Upper lobe of left lung (tissue), 4 donors: Measurements from ENCODE around the gene NCBP2L.

ENCODE experiments used
- POLR2A ChIP-seq, 4 donors: fragments of 450-650 bp; IDR thresholded peaks; one replicate each; pipeline ENCODE4 v1.5.1; 2016 to 2017; ENCODE audit warnings: antibody characterized with exemption in 4 of 4, mild to moderate bottlenecking in 2 of 4
- TF ChIP-seq, protein P1 (sequence below), 6 experiments: fragments of 450-650 bp in 4 of 6; fragments of 200-600 bp in 2 of 6; sonication (generic) in 2 of 6; IDR thresholded peaks; one replicate each; pipeline ENCODE4 v1.5.1; 2016 to 2019; ENCODE audit warnings: antibody characterized with exemption in 6 of 6

DNA sequence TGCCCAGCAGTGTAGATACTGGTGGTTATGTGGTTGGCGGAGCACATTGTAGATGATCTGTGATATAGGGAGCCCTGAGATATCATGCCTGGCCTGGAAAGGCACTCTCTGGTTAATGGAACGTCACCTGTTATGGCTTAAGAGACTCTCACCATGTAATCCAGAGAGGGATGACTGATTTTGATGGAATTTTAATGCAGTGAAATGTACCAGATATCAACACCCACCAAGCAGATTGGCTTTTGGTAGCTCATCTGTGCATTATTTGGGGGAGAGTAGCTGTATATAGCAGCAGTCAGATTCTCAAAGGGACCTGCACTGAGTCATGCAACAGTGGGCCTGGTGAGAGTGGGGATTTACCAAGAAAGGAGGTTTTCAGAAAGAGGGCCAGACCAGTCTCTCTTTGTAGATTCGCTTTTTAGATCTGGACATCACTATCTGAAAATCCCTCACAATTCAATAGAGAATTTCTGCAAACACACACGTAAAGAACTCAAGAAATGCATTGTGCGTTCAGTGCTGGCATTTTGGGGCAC, 19.2 kb upstream of the NCBP2L start:
- TF ChIP-seq, protein P1, sequence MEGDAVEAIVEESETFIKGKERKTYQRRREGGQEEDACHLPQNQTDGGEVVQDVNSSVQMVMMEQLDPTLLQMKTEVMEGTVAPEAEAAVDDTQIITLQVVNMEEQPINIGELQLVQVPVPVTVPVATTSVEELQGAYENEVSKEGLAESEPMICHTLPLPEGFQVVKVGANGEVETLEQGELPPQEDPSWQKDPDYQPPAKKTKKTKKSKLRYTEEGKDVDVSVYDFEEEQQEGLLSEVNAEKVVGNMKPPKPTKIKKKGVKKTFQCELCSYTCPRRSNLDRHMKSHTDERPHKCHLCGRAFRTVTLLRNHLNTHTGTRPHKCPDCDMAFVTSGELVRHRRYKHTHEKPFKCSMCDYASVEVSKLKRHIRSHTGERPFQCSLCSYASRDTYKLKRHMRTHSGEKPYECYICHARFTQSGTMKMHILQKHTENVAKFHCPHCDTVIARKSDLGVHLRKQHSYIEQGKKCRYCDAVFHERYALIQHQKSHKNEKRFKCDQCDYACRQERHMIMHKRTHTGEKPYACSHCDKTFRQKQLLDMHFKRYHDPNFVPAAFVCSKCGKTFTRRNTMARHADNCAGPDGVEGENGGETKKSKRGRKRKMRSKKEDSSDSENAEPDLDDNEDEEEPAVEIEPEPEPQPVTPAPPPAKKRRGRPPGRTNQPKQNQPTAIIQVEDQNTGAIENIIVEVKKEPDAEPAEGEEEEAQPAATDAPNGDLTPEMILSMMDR (IDR thresholded peaks at IDR 0.05), result no peak
- no peak for TF ChIP-seq POLR2A (IDR thresholded peaks at IDR 0.05)
